Measurements from ENCODE around the gene RFX1.
"Not testable (repeated sequence)": the region's sequence is repeated elsewhere in the genome, so short reads cannot be mapped to it uniquely, and the experiment has no call there.

RFX1 gene

DNA sequence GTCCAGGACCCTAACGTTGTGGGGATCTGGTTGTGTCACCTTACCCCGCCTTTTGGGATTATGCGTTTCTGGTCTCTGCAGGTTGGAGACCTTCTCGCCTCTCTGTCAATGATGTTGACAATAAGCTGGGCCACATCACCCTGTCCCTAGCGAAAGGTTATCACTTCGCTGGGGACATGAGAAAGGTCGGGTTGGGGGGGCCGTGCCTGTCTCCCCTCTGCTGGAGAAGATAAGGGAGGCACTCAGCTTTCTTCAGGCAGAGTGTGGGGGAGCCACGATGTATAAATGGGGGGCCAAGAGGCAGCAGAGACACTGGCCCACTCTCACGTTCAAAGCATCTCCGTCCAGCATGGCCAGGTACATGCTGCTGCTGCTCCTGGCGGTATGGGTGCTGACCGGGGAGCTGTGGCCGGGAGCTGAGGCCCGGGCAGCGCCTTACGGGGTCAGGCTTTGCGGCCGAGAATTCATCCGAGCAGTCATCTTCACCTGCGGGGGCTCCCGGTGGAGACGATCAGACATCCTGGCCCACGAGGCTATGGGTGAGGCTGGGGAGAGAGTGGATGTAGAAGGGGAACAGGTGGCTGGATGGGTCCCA lies 21.8 kb upstream of the RFX1 start, which contains the start of gene RLN3:
TSS of gene RLN3 (plus strand) at position 293 of the 595 bp plus-strand sequence. CDS start at position 350, 57 bp downstream.
- DNase-seq (ENCODE audit: low read depth, low spot score): no peak

DNA sequence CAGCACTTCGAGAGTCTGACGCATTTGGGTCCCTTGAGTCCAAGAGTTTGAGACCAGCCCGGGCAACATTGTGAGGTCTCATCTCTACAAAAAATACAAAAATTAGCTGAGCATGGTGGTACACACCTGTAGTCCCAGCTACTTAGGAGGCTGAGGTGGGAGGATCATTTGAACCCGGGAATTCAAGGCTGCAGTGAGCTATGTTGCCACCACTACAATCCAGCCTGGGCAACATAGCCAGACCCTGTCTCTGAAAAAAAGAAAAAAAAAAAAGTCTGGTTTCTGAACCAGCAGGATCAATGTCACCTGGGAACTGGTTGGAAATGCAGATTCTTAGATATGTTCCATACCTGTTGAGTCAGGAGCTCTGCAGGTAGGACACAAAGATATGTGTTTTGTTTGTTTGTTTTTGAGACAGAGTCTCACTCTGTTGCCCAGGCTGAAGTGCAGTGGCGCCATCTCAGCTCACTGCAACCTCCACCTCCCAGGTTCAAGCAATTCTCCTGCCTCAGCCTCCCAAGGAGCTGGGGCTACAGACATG lies 20.6 kb upstream of the RFX1 start:
- DNase-seq (ENCODE audit: low read depth, low spot score): not testable (repeated sequence)

DNA sequence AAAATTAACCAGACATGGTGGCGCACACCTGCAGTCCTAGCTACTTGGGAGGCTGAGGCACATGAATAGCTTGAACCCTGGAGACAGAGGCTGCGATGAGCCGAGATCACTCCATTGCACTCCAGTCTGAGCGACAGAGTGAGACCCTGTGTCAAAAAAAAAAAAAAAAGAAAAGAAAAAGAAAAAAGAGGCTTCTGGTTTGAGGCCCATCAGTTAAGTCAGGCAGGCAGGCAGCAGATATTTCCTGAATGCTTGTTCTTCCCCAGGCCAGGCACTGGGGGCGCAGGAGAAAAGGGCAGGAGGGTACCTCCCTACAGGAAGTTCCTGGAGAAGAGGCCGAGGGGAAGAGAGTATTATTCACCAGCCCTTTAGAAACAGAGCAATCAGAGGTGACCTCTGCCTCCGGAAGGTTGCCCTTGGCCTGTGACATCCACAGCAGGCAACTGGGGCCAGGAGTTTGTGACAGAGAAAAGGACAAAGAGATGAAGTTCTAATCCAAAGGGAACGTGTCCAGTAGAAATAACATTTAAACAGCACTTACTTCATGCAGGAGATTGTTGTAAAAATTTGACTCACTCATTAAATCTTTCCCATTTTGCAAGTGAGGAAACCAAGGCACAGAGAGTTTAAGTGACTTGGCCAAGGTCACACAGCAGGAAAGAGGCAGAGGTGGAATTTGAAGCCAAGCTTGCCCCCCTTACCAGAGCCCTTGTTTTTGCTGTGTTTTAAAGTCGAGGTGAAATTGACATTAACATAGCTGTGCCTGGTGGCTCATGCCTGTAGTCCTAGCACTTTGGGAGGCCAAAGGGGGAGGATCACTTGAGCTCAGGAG lies 17.5 kb upstream of the RFX1 start:
- peak; percentile 50 for DNase-seq (ENCODE audit: low read depth, low spot score)

DNA sequence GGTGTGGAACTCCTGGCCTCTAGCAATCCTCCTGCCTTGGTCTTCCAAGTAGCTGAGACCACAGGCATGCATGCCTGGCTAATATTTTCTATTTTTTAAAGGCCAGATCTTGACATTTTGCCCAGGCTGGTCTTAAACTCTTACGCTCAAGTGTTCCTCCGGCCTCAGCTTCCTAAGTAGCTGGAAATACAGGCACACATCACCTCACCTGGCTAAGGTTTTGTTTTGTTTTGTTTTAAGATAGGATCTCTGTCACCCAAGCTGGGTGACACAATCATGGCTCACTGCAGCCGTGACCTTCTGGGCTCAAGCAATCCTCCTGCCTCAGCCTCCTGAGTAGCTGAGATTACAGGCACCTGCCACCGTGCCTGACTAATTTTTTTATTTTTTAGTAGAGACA lies 16.3 kb upstream of the RFX1 start:
- peak; percentile 90 for DNase-seq (ENCODE audit: low read depth, low spot score)

DNA sequence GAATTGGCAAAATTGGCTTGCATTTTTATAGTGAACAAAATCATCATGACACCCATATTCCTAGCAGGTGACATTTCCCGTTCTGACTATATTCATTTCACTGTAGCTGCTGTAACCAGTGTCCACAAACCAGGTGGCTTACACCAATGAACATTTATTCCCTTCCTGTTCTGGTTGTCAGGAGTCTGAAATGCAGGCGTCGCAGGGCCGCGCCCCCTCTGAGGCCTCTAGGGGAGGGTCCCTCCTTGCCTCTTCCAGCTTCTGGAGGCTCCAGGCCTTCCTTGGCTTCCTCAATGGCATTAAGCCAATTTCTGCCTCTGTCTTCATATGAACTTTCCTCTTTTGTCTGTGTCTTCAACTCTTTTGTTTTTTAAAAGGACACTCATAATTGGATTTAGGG lies 15.4 kb upstream of the RFX1 start:
- no peak for DNase-seq (ENCODE audit: low read depth, low spot score)

DNA sequence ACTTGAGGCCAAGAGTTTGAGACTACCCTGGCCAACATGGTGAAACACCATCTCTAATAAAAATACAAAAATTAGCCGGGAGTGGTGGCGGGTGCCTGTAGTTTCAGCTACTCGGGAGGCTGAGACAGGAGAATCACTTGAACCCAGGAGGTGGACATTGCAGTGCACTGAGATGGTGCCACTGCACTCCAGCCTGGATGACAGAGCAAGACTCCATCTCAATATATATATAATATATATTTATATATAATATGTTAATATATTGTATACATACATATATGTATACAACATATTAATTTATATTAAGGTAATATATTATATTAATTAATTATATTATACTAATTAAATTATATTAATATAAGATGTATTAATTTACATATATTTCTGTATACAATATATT lies 13.6 kb upstream of the RFX1 start:
- DNase-seq (ENCODE audit: low read depth, low spot score): not testable (repeated sequence)

DNA sequence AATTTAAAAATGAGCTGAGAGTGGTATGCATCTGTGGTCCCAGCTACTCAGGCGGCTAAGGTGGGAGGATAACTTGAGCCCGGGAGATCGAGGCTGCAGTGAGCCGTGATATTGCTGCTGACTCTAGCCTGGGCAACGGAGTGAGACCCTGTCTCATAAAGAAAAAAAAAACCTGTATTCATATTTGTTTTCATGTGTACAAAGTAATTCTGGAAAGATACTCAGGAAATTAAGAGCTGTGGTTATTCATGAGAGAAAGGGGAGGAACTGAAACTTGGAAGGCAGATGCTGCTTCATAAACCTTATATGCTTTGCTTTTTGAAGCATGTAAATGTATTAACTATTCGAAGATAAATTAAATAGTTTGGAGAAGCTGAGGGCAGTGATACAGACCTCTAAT lies 13.0 kb upstream of the RFX1 start:
- no peak for DNase-seq (ENCODE audit: low read depth, low spot score)

DNA sequence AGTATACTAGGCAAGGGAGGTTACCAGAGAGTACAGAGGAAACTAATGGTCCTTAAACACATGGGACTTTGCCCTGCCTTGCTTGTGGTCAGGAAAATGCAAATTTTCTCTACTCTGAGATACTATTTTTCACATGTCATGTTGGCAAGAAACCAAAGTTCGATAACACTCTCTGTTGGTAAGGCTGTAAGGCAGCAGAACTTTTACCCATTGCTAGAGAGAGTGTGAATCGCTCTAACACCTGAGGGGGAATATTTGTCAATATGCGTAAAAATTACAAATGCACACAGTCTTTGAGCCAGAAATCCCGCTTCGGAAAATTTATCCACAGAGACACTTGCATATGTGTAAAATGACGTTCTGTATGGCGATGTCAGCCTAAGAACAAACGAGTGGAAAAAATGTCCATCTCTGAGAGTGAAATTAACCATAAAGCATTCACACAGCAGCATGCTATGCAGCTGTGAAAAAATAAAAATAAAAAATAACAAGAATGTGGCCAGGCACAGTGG lies 9.5 kb upstream of the RFX1 start:
- peak; percentile 22 for DNase-seq (ENCODE audit: low read depth, low spot score)

DNA sequence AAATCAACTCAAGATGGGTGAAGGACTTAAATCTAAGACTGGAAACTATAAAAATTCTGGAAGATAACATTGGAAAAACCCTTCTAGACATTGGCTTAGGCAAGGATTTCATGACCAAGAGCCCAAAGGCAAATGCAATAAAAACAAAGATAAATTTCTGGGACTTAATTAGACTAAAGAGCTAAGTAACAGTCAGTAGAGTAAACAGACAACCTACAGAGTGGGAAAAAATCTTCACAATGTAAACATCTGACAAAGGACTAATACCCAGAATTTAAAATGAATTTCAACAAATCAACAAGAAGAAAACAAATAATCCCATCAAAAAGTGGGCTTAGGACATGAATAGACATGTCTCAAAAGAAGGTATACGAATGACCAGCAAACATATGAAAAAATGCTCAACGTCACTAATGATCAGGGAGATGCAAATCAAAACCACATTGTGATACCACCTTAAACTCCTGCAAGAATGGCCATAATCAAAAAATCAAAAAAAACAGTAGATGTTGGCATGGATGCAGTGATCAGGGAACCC lies 6.3 kb upstream of the RFX1 start:
- DNase-seq (ENCODE audit: low read depth, low spot score): no peak

DNA sequence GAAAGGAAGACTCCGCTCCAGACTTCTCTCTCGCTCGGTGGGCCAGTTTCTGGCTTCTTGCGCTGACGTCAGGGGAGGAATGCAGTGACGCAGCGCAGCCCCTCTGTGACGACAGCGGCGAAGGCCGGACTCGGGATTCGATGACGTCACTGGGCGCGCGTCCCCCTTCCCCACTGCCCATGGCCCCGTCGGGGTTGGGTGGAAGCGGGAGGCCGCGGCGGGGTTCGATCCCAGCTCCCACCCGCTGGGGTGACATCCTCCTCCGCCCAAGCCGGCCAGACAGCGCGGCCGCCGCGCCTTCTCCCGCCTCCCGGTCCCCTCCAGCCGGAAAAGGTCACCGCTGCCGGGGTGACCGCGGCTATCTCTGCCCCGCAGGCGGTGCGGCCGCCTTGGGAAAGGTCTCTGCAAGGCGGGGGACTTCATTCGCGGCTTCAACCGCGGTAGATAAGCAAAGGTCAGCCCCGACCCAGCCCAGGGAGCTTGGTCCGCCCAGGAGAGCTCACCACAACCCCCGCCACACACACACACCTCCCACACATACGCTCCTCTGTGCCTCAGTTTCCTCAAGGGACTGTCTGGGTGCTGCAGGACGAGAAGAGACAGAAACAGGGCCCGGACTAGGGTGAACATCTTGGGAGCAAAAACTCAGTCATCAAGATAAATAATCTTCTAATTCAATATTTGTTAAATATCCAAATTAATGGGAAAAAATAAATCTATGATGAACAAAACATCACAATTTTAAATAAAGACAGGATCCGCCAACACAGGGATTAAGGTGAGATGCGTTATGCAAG lies 844 bp upstream of the RFX1 start:
- no peak for DNase-seq (ENCODE audit: low read depth, low spot score)

DNA sequence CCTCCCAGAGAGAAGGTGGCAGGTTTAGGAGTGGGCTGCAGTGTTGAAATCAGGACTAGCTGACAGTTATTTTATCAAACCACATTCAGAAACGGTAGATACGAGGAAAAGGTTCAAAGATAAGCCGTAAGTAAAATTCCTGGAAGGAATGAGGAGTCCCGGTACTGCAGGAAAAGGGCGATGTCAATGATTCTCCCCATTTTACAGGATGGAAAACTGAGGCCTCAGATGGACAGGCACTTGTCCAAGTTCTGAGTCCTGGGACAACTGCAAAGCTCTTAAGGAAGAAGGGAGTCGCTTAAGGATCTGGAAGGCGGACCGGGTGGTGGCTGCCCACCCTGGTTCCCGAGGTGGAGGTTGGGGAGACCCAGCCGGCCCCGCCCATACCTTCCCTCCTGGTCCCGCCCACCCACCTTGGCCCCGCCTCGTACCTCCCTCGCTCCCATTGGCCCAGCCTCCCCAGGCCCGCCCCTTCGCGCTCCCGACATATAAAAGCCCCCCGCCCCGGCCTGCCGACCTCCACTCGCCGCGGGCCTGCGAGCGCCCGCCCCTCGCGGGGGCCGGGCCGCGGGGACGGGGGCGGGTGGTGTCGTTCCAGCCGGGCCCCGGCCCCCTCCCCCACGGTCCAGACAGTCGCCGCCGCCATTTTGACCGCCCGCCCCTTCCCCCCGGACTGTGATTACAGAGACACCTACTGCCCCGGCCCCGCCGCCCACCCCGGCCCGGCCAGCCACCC lies 603 bp downstream of the RFX1 start:
- peak; percentile 96 for DNase-seq (ENCODE audit: low read depth, low spot score)

DNA sequence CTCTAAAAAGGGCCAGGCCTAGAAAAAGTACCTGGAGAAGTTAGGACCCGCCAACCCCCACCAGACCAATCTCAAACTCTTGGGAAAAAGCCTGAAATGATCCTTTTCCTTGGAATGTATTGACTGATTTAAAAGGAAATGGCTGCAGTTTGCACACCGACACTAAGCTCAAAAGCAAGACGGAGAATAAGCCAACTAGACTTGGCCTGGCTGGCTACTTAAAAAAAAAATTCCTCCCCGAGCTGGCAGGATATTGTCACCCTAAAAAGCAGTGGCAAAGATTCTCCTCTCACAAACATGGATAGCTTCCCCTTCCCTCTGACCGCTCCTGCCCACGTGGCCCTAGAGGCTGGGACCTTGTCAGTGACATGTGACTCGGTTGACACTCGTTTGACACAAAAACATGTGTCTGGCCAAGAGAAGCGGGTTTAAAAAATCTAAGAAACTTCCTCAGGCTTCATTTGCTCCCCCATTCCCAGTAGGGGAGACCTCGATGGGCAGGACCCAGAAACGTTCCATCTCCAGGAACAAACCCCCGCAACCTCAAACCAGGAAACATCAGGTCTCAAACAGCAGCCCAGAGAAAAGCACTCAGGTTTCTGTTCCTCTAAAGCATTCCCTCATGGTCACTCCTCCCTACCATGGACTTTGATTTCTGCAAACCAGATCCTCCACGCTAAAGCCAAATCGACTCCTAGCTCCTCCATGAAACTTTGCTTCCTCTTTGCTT lies 1.3 kb downstream of the RFX1 start:
- no peak for DNase-seq (ENCODE audit: low read depth, low spot score)

DNA sequence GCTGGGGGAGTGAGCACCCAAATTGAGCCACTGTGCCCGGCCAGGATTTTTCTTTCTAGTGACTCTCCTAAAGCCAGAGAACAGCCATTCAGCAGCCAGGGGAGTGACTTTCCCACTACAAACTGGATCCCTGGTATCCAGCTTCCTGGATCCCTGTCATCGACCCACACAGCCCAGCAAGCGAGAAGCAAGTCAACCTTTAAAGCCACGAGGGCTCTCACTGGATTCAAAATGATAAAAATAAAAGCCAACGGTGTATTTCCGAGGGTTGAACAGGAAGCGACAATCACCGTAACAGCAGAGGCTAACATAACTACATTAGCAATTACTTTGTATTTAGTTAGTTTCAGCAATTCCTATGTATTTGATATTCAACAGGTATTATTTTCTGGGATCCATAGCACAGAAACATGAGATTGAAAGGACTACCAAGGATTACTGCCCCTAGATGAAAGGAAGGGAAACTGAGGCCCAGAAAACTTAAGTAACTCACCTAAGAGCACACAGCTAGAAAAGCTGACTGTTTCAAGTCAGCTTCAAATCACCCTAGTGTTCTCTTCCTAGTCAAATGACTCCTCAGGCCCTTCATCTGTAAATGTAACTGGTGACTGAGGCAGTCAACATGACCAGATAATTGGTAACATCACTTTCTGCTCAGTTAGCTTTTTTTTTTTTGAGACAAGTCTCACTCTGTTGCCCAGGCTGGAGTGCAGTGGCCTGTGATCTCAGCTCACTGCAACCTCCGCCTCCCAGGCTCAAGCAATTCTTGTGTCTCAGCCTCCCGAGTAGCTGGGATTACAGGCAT lies 2.7 kb downstream of the RFX1 start:
- DNase-seq (ENCODE audit: low read depth, low spot score): no peak

DNA sequence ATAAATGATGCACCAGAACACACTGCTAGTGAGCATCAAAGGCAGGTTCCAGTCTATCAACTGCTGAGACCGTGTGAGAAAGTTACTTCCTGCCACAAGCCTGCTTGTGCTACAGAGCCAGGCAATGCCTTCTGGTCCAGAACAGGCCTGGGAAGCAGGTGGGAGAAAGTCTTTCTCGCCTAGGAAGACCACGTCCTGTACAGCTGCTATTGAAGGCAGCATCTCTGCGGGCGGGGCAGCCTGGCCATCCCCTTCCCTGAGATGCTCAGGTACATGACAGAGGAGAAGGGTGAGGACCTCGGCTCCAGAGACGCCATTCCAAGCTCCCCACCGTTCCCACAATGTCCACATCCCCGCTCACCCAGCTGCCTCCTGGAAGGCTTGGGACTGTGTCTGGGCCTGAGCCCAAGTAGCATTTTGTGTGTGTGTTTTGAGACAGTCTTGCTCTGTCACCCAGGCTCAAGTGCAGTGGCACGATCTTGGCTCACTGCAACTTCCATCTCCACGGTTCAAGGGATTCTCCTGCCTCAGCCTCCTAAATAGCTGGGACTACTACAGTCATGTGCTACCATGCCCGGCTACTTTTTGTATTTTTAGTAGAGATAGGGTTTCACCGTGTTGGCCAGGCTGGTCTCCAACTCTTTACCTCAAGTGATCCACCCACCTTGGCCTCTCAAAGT lies 3.4 kb downstream of the RFX1 start:
- no peak for DNase-seq (ENCODE audit: low read depth, low spot score)

DNA sequence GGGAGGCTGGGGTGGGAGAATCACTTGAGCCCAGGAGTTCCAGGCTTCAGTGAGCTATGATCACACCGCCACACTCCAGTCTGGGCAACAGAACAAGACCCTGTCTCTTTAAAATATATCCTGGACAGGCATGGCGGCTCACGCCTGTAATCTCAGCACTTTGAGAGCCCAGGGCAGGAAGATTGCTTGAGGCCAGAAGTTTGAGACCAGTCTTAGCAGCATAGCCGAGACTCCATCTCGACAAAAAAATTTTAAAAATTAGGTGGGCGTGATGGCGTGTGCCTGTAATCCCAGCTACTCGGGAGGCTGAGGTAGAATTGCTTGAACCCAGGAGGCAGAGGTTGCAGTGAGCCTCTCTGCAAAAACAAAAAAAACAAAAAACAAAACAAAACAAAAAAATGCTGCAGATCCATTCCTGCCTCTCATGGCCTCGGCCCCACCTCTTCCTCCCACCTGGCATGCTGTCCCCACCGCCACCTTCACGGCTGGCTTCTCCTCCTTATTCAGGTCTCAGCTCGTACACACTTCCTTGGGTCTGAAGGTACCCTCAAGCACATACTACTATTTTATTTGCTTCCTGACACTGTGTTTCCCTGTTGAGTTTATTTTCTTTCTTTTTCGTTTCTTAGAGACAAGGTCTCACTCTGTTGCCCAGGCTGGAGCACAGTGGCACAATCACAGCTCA lies 5.3 kb downstream of the RFX1 start:
- DNase-seq (ENCODE audit: low read depth, low spot score): no peak

DNA sequence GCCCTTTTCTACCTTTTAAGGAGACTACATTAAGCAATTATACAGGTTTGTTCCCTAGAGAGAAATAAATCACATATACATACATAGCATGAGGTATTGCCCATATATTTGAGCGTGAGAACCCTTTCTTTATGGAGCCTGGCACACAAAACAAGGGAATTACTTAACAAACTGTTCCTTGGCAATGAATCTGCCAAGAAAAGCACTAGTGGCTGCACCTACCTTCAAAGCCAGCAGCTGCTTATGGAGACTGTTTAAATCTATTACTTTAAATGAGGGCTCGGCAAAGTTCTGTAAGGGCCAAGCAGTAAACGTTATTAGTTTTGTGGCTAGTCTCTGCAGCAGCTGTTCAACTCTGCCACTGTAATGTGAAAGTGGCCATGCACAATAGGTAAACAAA lies 7.0 kb downstream of the RFX1 start:
- DNase-seq (ENCODE audit: low read depth, low spot score): no peak

DNA sequence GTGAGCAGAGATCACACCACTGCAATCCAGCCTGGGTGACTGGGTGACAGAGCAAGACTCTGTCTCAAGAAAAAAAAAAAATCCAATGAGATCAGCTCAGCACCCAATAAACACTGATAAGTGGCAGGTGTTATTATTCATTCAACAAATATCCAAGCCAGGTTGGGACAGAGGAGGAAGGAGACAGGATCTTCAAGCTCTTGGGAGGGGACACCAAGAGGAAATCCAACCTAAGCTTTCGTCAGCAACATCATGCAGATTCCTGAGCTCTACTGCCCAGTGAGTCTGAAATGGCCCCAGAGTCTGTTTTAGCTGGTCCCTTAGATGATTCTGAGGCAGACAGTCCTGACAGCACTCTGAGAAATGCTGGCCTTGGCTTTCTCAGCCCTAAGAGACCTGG lies 7.7 kb downstream of the RFX1 start:
- DNase-seq (ENCODE audit: low read depth, low spot score): no peak

DNA sequence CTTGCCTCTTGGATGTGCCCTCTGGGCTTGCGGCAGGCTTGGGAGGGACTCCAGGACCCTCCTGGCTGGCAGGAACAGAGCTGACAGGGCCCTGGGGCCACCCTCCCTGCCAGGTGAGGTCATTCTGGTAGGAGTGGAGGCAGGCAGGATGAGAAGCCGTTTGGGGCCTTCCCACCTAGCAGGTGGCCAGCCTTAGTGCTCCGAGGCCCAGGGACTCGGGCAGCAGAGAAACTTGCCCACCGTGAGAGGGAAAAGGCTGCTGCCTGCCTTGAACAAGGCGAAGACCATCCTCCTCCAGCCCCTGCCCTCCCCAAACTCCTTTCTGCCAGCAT lies 8.5 kb downstream of the RFX1 start:
- DNase-seq (ENCODE audit: low read depth, low spot score): no peak
